Activated CD4-positive, alpha-beta T cell treated with anti-CD3 and anti-CD28 coated beads for 4 hours (primary cell): ENCODE results near the gene SCG5.

Experiments
- DNase-seq, 2 donors: peaks; one replicate each; pipeline ENCODE4 v3.0.0-alpha.2; 2020

SCG5 gene

DNA sequence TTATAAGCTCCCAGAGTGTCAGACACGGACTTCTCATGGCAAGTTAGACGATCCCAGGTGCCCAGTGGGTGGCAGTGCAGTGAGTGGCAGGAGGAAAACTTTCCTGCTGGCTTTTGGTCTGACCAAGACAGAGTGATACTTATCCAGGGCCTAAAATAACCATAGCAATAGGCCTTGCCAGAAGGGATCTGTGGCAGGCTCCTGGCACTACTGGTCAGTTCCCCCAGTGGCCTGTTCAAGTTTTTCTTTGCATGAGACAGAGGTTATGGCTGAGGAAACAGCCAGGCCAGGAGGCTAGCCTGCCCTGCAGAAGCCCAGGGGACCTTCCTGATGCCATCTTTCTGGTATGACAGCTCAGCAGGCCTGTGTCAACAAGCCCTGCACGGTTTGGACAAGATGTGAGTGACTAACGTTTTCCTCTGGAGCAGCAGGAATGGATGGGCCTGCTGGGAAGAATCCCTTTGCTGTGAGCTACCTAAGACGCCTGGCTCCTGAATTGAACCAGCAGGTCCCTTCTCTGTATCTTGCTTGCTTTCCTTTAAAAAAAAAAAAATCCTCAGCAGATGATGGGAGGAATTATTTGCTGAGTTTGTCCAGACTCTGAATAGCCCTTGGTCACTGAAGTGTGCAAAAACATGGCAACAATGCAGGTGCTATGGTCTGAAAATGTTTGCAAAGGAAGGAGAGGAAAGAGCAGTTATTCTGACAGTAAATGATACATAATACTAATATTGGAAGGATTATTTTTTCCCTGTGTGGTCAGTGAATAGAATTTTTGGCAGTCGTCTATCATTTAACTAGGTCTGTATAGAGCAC lies 18.0 kb downstream of the SCG5 start:
- DNase-seq = no peak

GRCh38 chr15:32663671-32664070 lies 22.2 kb downstream of the SCG5 start:
- DNase-seq = no peak

GRCh38 chr15:32664796-32665195 lies 23.3 kb downstream of the SCG5 start:
- no peak for DNase-seq

GRCh38 chr15:32667321-32667720 lies 25.8 kb downstream of the SCG5 start:
- DNase-seq = no peak

GRCh38 chr15:32668942-32669341 lies 27.4 kb downstream of the SCG5 start:
- DNase-seq = no peak

- DNase-seq = no peak
These were observed 28.5 kb downstream of the SCG5 start for GRCh38 chr15:32669896-32670611.

GRCh38 chr15:32670623-32671022 lies 29.1 kb downstream of the SCG5 start:
- DNase-seq = no peak

- no peak for DNase-seq
These were observed 30.1 kb downstream of the SCG5 start for GRCh38 chr15:32671339-32672325.

GRCh38 chr15:32674681-32675080 lies 33.2 kb downstream of the SCG5 start:
- no peak for DNase-seq

DNA sequence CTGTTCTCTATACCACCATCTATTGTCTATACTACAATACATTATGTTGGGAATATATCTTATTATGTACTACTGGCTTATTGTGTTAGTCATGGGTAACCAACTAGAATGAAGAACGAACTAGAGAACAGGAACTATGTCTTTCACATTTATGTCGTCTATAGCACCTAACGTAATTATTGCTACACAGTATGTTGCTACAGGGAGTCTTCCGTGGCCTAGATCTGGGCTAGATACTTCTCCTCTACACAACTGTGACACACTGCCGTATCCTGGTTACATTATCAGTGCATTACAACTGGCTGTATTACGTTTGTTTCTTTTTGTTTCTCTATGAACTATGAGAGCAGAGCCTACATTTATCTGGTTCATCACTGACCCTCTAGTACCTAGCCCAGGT lies 34.0 kb downstream of the SCG5 start:
- DNase-seq = no peak

- DNase-seq = no peak
These were observed 34.7 kb downstream of the SCG5 start for GRCh38 chr15:32676169-32676568.

- no peak for DNase-seq
These were observed 35.8 kb downstream of the SCG5 start for GRCh38 chr15:32677238-32677750.

- DNase-seq = no peak
These were observed 37.8 kb downstream of the SCG5 start for GRCh38 chr15:32679298-32679690.

- DNase-seq = no peak
These were observed 41.1 kb downstream of the SCG5 start for GRCh38 chr15:32682569-32682968.

DNA sequence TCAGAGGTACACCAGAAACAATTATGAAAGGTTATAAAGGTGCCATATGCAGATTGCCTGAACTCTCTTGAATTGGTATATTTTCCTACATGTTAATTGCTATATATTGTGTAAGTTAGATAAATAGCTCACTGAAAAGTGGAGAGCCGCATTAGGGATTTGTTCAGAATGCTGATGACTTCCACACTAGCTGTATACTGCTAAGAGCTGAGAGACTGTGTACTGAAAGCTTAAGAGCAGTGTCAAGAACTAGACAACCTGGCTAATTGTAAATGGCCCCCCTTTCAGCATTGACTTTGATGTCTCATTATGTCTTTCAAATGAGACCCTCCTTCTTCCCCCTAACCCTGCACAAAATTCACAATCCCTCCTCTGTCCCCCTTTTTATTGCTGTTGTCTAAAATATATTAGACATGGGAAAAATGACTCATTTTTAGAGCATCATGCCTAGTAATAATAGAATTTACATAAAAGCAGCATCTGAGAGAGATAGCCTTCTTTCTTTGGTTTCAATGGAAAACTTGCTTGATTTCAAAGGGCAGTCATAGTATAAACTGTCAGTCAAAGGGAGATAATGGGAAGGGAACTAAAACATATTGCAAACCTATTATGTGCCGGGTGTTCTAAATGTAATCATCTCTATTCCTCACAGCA lies 41.6 kb downstream of the SCG5 start:
- no peak for DNase-seq

GRCh38 chr15:32683906-32684584 lies 42.5 kb downstream of the SCG5 start:
- no peak for DNase-seq

DNA sequence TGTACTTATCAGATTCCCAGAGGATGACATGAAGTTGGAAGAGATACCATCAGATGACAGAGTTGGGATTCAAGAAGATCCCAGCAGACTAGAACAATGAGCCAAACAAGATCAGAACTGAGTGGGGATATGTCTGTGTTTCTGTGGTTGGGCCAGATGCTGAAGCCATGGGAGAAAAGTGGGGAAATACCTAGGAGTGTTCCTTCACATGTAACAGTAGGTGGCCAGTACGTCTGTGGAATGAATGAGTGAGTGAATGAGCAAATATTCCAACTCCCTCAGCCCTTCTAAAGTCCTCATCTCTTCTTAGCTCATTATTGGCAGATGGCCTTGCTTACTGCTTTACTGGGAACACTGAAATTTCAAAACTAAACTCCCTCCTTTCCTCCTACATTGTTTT lies 44.1 kb downstream of the SCG5 start:
- DNase-seq = no peak

DNA sequence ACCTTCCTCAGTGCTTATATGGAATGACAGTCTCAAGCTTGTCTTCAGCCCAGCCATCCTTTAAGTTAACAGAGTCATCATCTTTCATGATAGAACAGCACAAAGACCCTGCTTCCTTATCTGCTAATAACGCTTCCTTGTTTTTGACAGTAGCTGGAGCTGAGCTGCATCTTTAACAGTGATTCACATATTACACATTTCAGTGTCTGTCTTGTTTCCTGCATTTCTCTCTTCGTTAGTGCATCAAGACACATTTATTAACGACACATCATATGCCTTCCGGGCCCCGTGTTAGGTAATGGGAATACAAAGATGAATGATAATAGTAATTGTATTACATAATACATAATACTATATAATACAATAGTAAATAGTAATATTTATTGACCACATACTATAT lies 46.0 kb downstream of the SCG5 start:
- DNase-seq = no peak

- no peak for DNase-seq
These were observed 46.7 kb downstream of the SCG5 start for GRCh38 chr15:32688151-32688639.

DNA sequence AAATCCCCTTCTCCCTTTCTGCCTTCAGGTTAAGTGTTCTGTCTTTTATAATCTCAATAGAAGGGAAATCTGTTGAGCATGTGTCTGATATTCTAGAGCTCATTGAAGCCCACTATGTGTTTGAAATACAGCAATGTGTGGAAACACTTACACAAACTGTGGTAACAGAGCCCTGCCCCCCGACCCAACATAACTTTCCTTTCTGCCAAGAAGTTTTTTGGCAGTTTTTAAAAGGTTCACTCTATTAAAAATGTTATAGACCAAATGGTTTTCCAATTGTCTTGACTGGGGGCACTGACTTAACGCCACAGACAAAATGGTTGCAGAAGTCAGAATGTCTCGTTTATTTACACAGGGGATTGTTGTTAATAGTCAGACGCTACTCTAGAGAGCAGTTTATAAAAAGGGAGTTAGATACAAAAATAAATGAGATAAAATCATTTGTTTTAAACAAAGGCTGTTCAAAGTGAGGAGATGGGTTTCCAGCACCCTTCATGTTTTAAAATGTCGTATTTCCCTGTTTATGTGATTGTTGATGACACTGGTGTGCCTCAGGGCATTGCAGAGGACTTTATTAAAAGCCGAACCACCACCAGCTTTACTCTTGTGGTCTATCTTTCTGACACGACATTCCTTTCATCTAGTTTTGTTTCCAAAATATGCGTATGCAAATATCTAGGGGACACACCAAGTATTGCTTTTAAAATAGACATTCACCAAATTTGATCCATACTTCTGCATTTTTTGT lies 49.6 kb downstream of the SCG5 start:
- no peak for DNase-seq

DNA sequence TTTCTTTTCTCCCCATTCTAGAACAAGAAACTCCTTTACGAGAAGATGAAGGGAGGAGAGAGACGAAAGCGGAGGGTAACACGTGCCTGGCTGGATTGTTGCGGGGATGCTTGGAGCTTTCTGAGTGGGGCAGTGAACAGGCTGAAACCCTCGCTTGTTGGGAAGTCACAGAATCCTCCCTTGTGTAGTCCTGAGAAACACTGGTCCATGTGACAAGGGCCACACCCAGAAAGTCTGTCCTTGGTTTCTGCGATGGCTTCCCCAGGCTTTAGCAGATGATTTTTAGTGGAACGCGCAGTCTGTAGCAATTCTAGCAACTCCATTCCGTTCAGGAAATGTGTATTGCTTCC lies 50.2 kb downstream of the SCG5 start:
- DNase-seq = no peak
